ENCODE results near the gene JMJD1C. TPM values are rescaled to one million over a fixed set of nuclear protein-coding genes. Genes with fewer than 3 reads are reported as not detected.

JMJD1C gene
- total RNA-seq, 1 experiment from 2014 or later: 66.3 TPM

GRCh38 chr10:63280386-63280785, 185.4 kb downstream of the JMJD1C start:
- no peaks in the 10 kb centered on the region for H3K9me3 ChIP-seq (ENCODE audit: control insufficient read depth in 1 of 2, insufficient read depth in 1 of 2, low read depth in 1 of 2, low read length in 2 of 2)
- H3K9me2 ChIP-seq (ENCODE audit: insufficient read depth): no peaks in the 10 kb centered on the region
- H3K27ac ChIP-seq (ENCODE audit: low read depth, low read length): no peak overlapping the region
- H4K20me1 ChIP-seq (ENCODE audit: insufficient read depth): no peaks in the 10 kb centered on the region; the same call in 1 of the 2 replicates
- RAD21 ChIA-PET (ENCODE audit: low non-redundant PET in 1 of 2, low total read pairs in 2 of 2, uncharacterized antibody in 2 of 2, unreplicated experiment in 2 of 2): no interaction called here
- POLR2A ChIA-PET: no interaction called here
- BruUV-seq (replicated peaks): no TSS peak
- TF ChIP-seq ZBTB33 (IDR thresholded peaks at IDR 0.05; ENCODE audit: extremely low read depth, insufficient replicate concordance, low read length) (no peak), FOSL1 (IDR thresholded peaks at IDR 0.05; ENCODE audit: low read depth) (no peak), ELF1 (IDR thresholded peaks at IDR 0.05; ENCODE audit: borderline replicate concordance, low read depth) (no peak), SIN3A (IDR thresholded peaks at IDR 0.05; ENCODE audit: low read depth) (no peak), ATF3 (IDR thresholded peaks at IDR 0.05) (no peak), JUND (IDR thresholded peaks at IDR 0.05) (no peak), POLR2A (IDR thresholded peaks at IDR 0.05; ENCODE audit: borderline replicate concordance, extremely low read depth, insufficient read depth, insufficient read length) (no peak), CTCF (IDR thresholded peaks at IDR 0.05 in 2 of 3, conservative IDR thresholded peaks at IDR 0.05 in 1 of 3; ENCODE audit: borderline replicate concordance in 1 of 3, insufficient read depth in 1 of 3, low read depth in 2 of 3, low read length in 2 of 3) (no peak), EGR1 (IDR thresholded peaks at IDR 0.05; ENCODE audit: low read depth) (no peak), RAD21 (IDR thresholded peaks at IDR 0.05; ENCODE audit: low read depth) (no peak), YY1 (IDR thresholded peaks at IDR 0.05; ENCODE audit: extremely low read depth, insufficient replicate concordance, low read depth, low read length) (no peak), POLR2AphosphoS5 (IDR thresholded peaks at IDR 0.05; ENCODE audit: low read depth, low read length) (no peak), CBX3 (IDR thresholded peaks at IDR 0.05; ENCODE audit: low read depth) (no peak), ZNF274 (IDR thresholded peaks at IDR 0.05; ENCODE audit: low read depth, low read length) (no peak), CEBPB (IDR thresholded peaks at IDR 0.05; ENCODE audit: low read depth) (no peak), TCF7L2 (IDR thresholded peaks at IDR 0.05; ENCODE audit: borderline replicate concordance, extremely low read depth, insufficient read depth, insufficient read length) (no peak), MAX (IDR thresholded peaks at IDR 0.05) (no peak)
- intact Hi-C loops (cut with micrococcal nuclease): no loop called here
- CTCF ChIA-PET: no interaction called here
- ATAC-seq: no peak
- H3K4me2 ChIP-seq (ENCODE audit: low read length): no peak overlapping the region
- no peaks in the 10 kb centered on the region for H3K27me3 ChIP-seq (ENCODE audit: insufficient read depth, low read length)
- no peak overlapping the region for H3K4me3 ChIP-seq (replicated peaks in 1 of 2; ENCODE audit: low read depth in 1 of 2, low read length in 2 of 2)
- DNase-seq (ENCODE audit: low read depth, low spot score): no peak
- no peak overlapping the region for H3K9ac ChIP-seq (ENCODE audit: low read length)
- H3K79me2 ChIP-seq (ENCODE audit: insufficient read depth, low read length): peaks cover 35% of the 10 kb centered on the region
- no peaks in the 10 kb centered on the region for H3K4me1 ChIP-seq (ENCODE audit: control insufficient read depth in 1 of 2, insufficient read depth in 2 of 2, low read length in 2 of 2)
- no peaks in the 10 kb centered on the region for H3K36me3 ChIP-seq (ENCODE audit: control insufficient read depth in 1 of 2, insufficient read depth in 2 of 2, low read length in 2 of 2)
- H2AFZ ChIP-seq (ENCODE audit: low read depth, low read length, poor library complexity, severe bottlenecking): no peak overlapping the region

Measured in HCT116 (cell line).